ENCODE measurements around the gene MPC1.

MPC1 gene

DNA sequence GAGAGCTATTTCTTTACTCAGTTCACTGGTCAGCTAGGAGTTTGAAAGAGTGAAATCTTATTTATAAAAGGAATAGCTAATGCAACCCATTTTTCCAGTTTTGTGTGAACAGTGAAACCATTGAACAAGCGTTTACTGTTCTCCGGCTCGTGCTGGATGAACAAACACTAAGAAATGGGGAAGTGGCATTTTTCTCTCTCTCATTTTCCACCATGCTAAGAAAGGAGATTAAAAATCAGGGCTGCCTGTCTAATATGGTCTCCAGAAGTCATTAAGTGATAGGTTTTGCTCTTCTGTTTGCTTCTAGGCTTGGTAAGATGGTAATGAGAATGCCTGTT, 39.6 kb downstream of the MPC1 start:
- peak; percentile 65 to 79 (median 79) for DNase-seq

DNA sequence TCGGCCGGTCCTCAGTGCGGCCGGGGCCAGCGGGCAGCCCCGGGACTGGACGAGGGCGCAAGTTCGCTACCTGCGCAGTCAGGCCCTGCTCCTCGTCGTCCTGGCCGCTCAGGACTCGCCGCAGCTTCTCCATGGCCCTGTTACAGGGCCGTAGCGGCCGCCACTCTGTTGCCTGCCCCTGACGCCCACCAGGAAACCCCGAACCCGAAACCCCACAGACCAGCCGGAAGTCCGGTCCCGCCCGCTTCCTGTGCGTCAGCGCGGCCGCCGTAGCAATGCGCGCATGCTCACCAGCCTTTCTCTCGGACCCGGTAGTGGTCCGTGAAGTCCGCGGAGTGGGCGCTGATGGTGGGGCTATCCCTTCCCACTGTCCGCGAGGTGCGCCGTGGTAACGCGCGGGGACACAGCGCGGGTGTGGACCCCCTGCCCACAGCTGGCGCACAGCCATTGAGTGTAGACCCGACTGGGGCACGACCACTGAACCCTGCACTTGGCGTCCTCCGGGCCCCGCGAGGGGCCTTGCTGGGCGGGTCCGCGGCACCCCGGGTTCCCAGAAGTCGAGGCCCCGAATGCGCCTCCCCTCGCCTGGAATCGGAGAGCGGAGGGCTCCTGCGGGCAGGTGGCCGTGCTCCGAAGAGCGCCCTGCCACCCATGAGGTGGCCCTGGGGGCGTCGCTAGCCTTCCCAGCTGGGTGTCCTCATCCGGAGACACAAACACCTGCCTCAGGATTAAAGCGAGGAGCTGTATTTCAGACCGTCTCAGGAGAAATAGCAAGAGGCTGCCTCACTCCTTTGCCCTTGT, 40.2 kb downstream of the MPC1 start, which contains the start of gene SFT2D1:
SFT2D1 (minus strand) TSS at position 197 of the 801 bp plus-strand sequence; CDS start at position 133, 64 bp downstream.
- peak; percentile 96 to 97 (median 97) for DNase-seq

DNA sequence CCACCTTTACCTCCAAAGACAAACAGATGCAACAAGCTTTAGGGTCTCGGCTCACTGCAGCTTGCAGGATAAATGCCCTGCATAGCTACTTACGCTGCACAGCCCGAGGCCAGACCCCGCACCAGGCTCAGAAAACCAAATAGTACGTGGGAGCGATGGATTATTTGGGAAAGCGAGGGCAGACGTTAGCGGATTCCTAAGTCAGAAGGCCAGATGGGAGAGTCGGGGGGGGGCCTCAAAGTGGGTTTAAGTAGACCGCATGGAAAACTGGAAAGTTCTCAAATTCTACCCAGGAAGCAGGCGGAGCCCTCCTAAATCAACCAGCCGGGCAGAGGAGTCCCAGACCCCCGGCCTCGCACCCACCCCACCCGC, 40.8 kb downstream of the MPC1 start:
- no peak for DNase-seq

DNA sequence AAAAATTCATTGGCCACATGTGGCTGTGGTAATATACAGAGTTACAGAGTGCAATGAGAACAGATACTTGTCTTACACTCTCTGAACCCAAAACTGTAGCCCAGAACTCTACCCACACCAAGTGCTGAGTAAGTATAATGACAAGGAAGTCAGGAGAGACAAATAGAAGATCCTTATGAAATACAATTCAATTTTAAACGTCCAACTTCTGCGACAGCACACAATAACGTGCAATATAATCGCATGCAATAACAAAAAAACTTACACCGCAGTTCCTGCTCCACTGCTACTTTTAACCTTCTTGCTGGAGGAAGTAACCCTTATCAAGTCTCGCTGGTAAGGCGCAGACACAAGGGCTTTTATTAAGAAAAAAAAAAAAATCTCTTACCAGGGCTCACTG, 41.3 kb downstream of the MPC1 start:
- peak in 2 of 3 donors; percentile 44 to 55 for DNase-seq

DNA sequence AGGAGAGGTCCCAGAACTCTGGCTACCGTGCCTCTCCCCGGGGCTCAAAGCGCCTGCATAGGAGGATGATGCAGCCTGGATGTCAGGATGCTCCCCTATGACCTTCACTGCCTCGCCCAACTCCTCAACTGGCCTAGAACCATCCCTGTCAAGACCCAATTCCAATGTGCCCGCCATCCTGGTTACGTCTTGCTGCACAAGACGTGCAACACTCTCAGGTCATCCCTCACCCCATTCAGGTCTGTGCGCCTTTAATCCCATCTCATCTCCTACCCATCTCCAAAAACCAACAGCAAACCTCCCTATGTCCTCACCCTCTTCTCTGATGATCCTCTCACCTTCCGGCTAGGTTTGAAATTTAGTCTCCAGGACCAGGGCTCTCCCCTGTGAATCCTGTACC, 43.9 kb downstream of the MPC1 start:
- DNase-seq: no peak

DNA sequence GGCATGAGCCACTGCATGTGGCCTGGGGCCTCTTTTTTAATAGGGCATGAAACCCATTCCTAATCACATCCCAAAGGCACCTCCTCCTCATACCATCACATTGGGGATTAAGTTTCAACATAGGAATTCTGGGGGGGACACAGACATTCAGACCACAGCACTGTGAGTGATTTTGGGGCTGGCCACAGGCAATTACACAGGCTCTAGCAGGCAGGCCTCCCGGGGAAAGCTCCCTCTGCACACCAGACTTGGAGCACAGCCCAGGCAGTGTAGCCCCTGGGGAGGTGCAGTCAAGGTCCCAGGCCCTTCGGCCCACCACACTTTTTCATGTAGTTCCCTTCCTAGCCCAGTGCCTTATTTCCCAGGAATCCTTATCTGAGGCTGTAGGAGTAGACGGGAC, 45.9 kb downstream of the MPC1 start:
- DNase-seq: no peak

DNA sequence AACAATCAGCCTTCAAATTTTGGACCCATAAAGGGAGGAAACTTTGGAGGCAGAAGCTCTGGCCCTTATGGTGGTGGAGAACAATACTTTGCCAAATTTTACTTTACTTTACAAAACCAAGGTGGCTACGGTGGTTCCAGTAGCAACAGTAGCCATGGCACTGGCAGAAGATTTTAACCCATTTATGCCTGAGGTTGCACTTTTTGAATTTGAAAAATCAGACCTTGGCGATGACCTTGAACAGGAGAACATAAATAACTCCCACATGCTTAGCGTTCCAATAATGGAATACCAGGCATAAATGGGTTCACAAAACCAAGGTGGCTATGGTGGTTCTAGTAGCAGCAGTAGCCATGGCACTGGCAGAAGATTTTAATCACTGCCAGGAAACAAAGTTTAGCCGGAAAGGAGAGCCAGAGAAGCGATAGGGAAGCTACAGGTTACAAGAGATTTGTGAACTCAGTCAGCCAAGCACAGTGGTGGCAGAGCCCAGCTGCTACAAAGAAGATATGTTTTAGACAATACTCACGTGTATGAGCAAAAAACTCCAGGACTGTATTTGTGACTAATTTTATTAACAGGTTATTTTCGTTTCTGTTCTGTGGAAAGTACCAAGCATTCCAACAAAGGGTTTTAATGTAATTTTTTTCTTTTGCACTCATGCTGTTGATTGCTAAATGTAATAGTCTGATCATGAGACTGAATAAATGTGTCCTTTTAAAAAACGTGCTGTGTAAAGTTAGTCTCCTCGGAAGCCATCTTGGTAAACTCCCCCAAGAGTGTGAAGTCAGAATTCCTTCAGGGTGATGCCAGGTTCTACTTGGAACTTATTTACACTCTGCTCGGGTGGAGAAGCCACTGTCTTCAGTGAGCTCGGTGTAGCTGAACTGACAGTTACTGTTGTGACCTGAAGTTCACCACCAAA, 47.1 kb downstream of the MPC1 start:
- DNase-seq: peak; percentile 39 to 57 (median 53)

DNA sequence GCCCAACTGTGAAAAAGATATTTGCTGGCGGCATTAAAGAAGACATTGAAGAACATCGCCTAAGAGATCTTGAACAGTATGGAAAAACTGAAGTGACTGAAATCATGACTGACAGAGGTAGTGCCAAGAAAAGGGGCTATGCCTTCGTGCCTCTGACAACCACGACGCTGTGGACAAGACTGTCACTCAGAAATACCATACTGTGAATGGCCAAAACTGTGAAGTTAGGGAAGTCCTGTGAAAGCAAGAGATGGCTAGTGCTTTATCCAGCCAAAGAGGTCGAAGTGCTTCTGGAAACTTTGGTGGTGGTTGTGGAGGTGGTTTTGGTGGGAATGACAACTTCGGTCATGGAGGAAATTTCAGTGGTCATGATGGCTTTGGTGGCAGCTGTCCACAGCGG, 47.9 kb downstream of the MPC1 start:
- DNase-seq: no peak

DNA sequence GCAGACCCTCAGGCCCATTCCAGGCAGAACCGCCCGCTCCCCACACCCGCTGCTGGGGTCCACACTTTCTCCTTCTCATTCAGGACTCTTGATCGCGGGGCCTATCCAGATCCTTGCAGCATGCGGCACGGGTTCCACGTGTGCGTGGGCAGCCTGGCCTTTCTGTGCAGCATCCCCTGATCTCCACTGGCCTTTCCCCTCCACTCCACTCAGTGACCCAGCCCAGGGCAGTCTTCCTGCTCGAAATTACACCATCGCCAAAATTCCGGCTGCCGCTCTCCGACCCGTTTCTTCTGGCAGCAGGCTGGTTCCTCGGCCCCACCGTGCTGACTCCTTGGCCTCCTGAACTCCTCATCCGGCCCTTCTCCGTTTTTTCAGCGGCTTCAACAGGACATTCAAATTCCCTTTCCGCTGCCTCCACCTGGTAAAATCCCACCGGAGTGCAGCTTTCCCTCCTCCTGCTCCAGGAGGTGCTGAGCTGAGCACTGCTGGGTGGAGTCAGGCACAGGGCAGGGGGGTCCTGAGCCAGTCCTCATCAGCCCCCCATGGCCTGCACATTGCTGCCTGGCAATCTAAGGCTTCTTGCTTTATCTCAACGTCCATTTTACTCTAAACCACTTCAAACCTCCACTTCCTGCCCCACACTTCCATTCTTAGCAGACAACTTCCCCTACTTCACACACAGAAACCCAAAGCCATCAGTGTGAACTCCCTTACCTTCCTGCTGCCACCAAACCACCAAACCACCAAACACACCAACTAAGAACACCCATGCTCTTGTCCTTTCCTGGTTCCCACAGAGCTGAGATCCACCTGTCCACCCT, 49.4 kb downstream of the MPC1 start:
- DNase-seq: no peak

DNA sequence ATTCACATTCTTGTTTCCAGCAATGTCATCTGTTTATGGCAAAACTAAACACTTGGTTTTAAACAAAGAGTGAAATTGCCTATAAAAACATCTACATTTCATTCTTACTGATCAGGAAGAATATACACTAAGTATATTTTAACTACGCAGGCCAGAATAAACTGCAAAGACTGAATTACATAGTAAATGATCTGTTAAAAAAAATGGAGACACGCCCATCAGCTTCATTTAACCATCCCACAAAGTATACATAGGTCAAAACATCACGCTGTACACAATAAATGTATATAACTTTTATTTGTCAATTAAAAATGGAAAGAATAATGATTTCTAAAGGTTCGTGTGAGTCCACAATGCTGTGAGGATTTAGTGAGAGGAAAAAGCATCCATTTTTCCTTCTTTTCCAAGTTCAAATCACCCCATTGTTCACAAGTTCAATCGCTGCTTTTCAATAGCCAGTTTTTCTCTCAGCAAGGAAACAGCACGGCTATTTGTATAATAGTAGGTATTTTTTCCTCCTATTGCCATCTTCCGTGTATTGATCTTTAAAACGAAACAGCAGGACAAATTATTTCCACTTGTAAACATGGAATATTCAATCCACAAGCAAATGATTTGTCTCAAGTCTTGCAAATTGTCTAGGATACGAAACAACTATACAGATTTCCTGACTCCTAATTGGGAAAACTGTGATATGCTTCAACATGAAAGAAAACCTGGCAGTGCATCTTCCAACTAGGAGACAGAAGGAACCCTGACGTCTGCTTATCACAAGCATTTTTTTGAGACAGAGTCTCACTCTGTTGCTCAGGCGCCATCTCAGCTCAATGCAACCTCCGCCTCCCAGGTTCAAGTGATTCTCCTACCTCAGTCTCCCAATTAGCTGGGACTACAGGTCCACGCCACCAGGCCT, 51.0 kb downstream of the MPC1 start:
- no peak for DNase-seq

DNA sequence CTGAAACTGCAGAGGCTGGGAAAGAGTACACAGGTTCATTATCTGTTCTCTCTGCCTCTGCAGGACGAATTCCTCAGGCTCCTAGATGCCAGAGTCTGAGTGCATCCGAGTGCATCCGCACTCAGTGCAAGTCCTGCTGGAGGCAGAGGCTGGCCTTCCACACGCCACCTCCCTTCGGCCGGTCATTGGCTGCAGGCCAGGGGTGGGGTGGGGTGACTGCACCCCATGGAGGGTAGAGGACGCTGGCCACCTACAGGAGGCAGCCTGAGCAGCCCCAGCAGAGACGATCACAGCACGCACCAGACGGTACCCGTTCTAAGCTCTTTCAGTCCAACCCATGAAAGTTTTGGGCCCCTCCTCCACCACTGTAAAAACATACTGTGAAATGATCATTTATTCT, 52.1 kb downstream of the MPC1 start:
- DNase-seq: no peak

DNA sequence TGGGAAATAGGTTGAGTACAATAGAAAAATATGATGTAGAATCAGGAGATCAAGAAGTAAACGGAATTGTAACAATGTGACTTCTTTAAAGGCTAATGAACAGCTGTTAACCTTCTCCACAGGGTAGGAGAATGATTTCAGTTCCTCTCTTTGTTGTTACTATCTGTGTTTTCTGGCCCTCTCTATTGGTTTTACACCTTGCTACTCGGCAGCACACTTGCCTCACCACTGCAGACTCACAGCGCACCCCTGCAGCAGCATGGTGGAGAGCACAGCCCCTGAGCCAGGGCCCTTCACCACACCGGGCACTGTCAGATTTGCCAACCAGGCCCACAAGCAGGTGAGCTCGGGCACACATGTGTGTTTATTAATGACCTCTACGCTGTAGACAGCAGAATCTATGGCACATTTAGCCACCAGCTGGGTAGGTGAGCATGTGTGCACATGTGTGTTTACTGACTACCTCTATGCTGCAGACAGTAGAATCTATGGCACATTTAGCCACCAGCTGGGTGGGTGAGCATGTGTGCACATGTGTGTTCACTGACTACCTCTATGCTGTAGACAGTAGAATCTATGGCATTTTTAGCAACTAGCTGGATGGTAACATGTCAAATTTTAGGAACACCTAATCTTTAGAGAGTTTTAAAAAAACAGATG, 57.2 kb downstream of the MPC1 start:
- DNase-seq: no peak

DNA sequence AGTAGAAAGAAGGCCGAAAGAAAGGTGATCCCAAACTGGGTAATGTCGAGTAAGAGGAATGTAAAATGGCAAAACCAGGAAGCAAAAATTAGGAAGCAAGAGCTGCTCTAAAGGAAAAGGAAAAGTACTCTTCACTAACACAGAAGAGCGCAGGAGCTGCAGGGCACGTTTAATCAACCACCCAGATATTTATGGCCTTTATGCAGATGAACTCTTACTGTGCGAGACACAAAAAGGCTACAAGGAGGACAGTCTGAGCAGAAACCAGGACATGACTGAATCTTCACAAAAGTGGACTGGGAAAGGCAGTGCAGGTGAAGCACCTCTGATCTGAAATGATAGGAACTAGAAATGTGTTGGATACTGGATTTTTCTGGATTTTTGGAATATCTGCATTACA, 59.3 kb downstream of the MPC1 start:
- no peak for DNase-seq

DNA sequence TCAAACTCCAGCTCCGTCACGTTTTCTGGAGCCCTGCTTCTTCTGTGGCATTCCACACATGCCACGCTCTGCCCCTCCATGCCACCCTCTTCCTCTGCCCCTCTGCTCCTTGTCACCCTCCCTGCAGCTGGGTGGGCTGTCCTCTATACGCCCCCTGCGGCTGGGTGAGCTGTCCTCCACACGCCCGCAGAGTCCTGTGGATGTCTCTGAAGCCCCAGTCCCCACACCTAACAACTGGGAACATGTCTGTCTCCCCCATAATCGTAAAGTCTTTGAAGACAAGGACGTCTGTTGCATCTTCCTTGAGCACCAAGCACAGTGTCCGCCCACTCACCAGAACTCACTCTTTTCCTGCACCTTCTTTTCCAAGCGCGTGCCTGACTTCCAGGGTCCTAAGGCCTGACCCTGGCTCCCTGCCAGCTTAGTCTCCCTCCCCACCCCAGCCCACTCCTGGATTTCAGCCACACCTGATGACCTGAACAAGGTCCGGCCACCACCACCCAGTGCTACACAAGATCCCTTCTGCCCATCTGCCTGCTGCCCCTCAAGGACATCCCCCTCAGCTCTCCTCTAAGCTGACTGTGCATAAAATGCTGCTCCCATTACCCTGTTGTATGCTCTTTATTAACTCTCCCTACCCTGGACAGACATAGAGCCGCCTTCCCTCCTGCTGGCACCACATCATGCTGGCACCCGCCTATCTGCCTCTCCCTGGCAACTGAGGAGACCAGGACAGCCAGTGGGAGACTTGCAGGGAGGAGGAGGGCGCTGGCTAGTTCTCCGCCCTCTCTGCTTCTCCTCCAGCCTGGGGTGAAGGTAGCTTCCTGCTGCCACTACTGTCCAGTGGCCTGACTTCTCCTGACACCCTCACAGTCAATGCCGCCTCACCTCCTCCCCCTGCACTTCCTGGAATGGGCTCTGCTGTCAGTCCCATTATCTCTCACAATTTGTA, 63.8 kb downstream of the MPC1 start:
- no peak for DNase-seq

DNA sequence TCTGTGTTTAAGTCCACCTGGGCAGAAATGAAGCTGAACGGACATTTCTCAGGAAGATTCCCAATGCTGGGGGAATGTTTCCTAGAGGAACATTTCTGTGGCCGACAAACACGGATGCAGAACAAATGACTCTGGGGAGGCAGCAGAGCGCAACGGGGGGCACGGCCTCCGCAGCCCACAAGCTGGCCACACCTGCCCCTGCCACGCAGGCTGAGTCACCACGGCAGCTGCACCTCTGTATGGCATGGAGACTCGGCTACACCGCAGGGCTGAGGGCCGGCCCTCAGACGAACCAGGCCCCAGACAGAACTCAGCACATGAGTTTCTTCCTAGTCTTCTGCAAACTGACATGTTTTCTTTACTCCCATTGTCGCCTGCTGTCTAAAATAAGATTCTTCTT, 64.5 kb downstream of the MPC1 start:
- no peak for DNase-seq

DNA sequence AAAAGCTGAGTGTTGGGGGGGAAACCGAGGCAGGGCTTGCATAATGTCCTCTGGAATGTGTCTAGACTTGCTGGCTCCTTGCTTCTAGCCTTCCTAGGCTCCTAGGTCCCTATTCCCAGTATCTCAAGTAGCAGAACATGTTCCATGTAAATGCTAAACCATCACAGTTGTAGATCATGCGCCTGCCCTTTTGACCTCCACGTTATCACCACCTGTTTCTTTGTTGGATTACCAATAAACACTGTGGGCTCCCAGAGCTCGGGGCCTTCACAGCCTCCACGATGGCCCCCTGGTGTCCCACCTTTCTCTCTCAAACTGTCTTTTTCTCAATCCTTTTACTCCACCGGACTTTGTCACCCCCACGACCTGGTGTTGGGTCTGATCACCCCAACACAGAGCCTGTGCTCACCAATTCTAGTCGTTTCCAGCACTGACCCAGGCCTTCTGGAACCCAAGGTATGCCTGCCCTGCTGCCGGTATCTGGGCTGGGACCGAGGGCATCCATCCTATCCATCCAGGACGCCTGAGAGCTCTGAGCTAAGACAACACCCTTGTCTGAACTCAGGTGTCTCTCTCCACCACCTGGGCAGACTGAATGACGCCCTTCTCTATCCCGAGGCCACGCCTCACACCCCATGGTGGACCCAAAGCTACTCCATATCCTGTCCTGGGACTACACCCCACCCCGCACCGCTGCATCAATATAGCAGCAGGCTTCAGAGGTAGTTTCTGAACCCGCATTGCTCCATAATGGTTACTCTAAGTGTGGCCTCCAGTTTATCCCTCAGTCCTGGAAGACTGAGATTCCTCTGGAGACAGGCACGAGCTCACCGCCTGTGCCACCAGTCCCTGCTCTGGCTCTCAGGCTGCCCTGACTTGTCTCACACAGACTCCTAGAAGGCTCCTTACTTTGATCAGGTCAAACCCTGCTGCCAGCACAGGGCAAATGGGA, 65.2 kb downstream of the MPC1 start:
- DNase-seq: no peak

DNA sequence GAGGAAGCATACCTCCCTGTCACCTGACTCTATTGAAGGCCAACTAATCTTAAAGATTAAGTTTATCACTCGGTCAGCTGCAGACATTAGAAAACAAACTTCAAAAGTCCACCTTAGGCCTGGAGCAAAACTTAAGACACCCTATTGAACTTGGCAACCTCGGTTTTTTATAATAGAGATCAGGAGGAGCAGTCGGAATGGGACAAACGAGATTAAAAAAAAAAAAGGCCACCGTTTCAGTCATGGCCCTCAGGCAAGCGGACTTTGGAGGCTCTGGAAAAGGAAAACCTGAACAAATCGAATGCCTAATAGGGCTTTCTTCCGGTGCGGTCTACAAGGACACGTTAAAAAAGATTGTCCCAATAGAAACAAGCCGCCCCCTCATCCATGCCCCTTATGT, 67.3 kb downstream of the MPC1 start:
- DNase-seq: no peak

All from suppressor macrophage treated with lipopolysaccharide for 1 hour (primary cell).